Sigmoid colon (tissue), 7 donors: ENCODE measurements around the gene PCDH19. TPM values are rescaled to one million over a fixed set of nuclear protein-coding genes. Genes with fewer than 3 reads are reported as not detected.

ENCODE experiments used
- DNase-seq: peaks from one replicate; pipeline ENCODE4 v3.0.0-alpha.2; 2019
- H3K27ac ChIP-seq, 4 donors: fragments of 200-600 bp; sonication (generic); one replicate each; pipeline ENCODE4 v1.5.1; 2016 to 2019; ENCODE audit warnings: mild to moderate bottlenecking in 1 of 4
- H3K27me3 ChIP-seq, 3 donors: fragments of 200-600 bp; sonication (generic); one replicate each; pipeline ENCODE4 v1.5.1; 2019; ENCODE audit warnings: mild to moderate bottlenecking in 1 of 3
- H3K36me3 ChIP-seq, 4 donors: fragments of 200-600 bp; sonication (generic); one replicate each; pipeline ENCODE4 v1.5.1; 2016 to 2019
- H3K4me1 ChIP-seq, 4 donors: fragments of 200-600 bp; sonication (generic); one replicate each; pipeline ENCODE4 v1.5.1; 2017 to 2019
- H3K4me3 ChIP-seq, 4 donors: fragments of 200-600 bp; sonication (generic); one replicate each; pipeline ENCODE4 v1.5.1; 2017 to 2019; ENCODE audit warnings: mild to moderate bottlenecking in 2 of 4, moderate library complexity in 1 of 4
- H3K9me3 ChIP-seq, 4 donors: fragments of 200-600 bp in 3 of 4; sonication (generic) in 3 of 4; one replicate each; pipeline versions ENCODE4 v1.5.1 to v1.6.1; 2013 to 2019
- EP300 ChIP-seq, 4 donors: sonication (generic); formaldehyde crosslinking; IDR thresholded peaks; one replicate each; pipeline ENCODE4 v1.6.1; 2017; ENCODE audit warnings: antibody characterized with exemption in 4 of 4
- POLR2A ChIP-seq, 2 donors: fragments of 450-650 bp; IDR thresholded peaks; one replicate each; pipeline ENCODE4 v1.6.1; 2016; ENCODE audit warnings: antibody characterized with exemption in 2 of 2, mild to moderate bottlenecking in 2 of 2, moderate library complexity in 2 of 2
- POLR2AphosphoS5 ChIP-seq, 4 donors: sonication (generic); formaldehyde crosslinking; IDR thresholded peaks; one replicate each; pipeline ENCODE4 v1.6.1; 2017; ENCODE audit warnings: antibody characterized with exemption in 4 of 4
- WGBS, 2 donors: extraction: QIAGEN DNeasy Blood & Tissue Kit; methylation state at CpG; one replicate each; pipeline ENCODE4 v1.1.7; 2013; 5-methylcytosine and 5-hydroxymethylcytosine counted together
- intact Hi-C: fragments of 100-400 bp; cut with DNase I; formaldehyde crosslinking; loops from one replicate; pipeline ENCODE4 v1.15.1; 2023
- polyA plus RNA-seq, 3 donors: library from polyadenylated mRNA; stranded (reverse); fragments of 200-250 nt; gene quantifications; one replicate each; pipeline ENCODE4 v1.2.3, GENCODE V29; 2013
- total RNA-seq, 4 donors: library from RNA; depleted of rRNA; stranded (reverse); fragments of >200 nt; gene quantifications; one replicate each; pipeline ENCODE4 v1.1.0, GENCODE V29; 2016
- TF ChIP-seq, protein P1 (sequence below), 4 experiments: fragments of 450-650 bp in 3 of 4; fragments of 200-600 bp in 1 of 4; IDR thresholded peaks; one replicate each; pipeline ENCODE4 v1.5.1; 2016 to 2019; ENCODE audit warnings: antibody characterized with exemption in 4 of 4, mild to moderate bottlenecking in 3 of 4, moderate library complexity in 2 of 4
- donor health status: healthy with polysubstance abuse.
- donor health status: Bipolar disorder and iron deficiency.
- donor health status: healthy.

Gene PCDH19, protein sequence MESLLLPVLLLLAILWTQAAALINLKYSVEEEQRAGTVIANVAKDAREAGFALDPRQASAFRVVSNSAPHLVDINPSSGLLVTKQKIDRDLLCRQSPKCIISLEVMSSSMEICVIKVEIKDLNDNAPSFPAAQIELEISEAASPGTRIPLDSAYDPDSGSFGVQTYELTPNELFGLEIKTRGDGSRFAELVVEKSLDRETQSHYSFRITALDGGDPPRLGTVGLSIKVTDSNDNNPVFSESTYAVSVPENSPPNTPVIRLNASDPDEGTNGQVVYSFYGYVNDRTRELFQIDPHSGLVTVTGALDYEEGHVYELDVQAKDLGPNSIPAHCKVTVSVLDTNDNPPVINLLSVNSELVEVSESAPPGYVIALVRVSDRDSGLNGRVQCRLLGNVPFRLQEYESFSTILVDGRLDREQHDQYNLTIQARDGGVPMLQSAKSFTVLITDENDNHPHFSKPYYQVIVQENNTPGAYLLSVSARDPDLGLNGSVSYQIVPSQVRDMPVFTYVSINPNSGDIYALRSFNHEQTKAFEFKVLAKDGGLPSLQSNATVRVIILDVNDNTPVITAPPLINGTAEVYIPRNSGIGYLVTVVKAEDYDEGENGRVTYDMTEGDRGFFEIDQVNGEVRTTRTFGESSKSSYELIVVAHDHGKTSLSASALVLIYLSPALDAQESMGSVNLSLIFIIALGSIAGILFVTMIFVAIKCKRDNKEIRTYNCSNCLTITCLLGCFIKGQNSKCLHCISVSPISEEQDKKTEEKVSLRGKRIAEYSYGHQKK (N-terminal part only)
- 1 to 10 TPM in 1 of 4 donors, under 1 TPM in 3; 0.71 to 2.2 (median 0.89) TPM for total RNA-seq
- under 1 TPM in 2 of 3 donors, not detected in 1; 0.23 to 0.29 TPM for polyA plus RNA-seq

DNA sequence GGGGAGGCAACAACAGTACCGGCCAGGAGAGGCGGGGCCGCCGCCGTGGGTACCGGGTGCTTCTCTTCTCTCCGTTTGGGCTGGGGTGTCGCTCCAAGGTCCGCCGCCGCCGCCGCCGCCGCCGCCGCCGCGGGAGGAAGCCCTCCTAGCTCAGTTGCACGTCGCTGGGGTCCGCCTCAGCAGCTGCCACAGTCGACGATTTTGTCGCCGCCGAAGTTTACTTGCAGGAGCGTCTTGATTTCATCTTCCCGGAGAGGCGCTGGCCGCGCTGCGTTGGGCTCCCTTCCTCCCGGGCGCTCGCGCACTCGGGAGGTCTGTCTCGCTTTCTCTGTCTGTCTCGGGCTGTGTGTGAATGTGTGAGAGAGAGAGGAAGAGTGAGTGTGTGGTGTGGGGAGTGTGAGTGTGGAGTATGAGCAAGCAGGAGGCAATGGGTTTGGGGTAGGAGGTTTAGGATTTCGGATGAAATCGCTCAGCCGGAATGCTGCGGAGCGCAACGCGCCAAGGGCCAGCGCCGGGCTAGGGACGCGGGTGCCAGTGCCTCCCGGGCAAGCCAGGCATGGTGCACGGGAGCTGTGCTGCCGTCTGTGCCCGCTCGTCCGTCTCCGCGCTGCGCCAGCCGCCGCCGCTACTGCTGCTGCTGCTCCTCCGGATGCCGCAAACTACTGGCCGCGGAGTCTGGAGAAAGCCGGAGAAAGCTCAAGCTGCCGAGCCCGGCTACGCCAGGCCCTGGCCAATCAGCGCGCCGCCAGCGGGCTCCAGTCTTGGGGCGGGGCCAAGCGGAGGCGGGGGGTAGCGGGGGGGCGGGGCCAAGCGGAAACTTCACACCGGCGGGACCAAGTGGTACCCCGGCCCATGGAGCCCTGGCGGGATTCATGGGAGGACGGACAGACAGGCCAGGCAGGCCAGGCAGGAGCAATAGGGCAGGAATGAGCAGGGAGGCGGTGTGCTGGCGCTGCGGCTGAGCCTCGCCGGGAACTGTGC lies at the start of gene PCDH19:
PCDH19 (minus strand) TSS at position 664 of the 981 bp plus-strand sequence. CDS start 1,676 bp downstream, outside the sequence.
- Histone ChIP-seq H3K27ac (no peak within 1 kb of the TSS), H3K4me1 (peaks cover 0 to 29% (median 24%) of the 10 kb centered on the region in 4 donors), H3K9me3 (no peaks in the 10 kb centered on the region), H3K4me3 (peak within 1 kb of the TSS in 3 of 4 donors; percentile 30 to 45 (median 40)), H3K27me3 (peaks cover 33 to 73% (median 44%) of the 10 kb centered on the region in 3 donors), H3K36me3 (no peaks in the 10 kb centered on the region)
- DNase-seq: peak; percentile 65
- WGBS, 2 donors: 1 to 2% methylated on average over 91 of the region's 91 CpGs
- TF ChIP-seq, protein P1, sequence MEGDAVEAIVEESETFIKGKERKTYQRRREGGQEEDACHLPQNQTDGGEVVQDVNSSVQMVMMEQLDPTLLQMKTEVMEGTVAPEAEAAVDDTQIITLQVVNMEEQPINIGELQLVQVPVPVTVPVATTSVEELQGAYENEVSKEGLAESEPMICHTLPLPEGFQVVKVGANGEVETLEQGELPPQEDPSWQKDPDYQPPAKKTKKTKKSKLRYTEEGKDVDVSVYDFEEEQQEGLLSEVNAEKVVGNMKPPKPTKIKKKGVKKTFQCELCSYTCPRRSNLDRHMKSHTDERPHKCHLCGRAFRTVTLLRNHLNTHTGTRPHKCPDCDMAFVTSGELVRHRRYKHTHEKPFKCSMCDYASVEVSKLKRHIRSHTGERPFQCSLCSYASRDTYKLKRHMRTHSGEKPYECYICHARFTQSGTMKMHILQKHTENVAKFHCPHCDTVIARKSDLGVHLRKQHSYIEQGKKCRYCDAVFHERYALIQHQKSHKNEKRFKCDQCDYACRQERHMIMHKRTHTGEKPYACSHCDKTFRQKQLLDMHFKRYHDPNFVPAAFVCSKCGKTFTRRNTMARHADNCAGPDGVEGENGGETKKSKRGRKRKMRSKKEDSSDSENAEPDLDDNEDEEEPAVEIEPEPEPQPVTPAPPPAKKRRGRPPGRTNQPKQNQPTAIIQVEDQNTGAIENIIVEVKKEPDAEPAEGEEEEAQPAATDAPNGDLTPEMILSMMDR (IDR thresholded peaks at IDR 0.05): no peak
- TF ChIP-seq POLR2A (IDR thresholded peaks at IDR 0.05): no peak
- TF ChIP-seq POLR2AphosphoS5 (IDR thresholded peaks at IDR 0.05): peak in 2 of 4 donors; percentile 25 to 40
- no peak for TF ChIP-seq EP300 (IDR thresholded peaks at IDR 0.05)
- intact Hi-C loops: no loop called here

DNA sequence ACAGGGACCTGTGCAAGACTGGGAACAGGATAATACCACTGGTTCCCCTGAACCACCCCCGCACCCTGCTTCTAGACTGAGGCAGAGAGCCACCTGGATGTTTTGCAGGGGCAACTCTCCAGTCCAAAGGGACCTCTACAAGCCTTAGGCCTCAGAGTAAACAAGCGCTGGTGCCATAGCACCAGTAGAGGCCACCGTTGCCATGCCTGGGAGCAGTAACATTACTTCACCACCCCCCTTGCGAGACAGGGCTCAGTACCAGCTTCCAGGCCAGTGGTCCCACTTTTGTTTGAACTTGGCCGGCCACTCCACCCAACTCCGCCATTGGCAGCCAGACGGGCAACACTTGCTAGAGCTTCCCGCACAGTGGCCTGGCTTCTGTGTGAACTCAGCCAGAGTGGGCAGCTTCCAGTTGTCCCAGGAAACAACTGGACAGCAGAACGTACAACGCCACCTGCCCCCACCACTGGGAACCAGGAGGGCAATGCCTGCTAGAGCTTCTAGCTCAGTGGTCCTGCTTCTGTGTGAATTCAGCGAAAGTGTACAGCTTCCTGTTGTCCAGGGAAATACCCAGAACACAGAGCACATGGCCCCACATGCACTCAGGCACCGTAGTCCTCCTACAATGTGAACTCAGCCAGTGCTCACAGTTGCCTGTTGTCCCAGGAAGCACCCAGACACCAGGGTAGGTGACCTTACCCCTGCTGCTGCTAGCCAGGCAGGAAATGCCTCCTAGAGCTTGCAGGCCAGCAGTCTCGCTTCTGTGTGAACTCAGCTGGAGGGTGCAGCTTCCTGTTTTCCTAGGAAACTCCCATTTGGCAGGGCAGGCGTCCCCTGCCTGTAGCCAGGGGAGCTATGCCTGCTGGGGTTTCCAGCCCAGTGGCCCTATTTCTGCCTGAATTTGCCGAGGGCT lies 39.9 kb upstream of the PCDH19 start:
- H3K4me1 ChIP-seq: no peaks in the 10 kb centered on the region
- H3K36me3 ChIP-seq: no peaks in the 10 kb centered on the region
- H3K27ac ChIP-seq: no peak overlapping the region
- no peaks in the 10 kb centered on the region for H3K27me3 ChIP-seq
- H3K4me3 ChIP-seq: no peak overlapping the region
- H3K9me3 ChIP-seq: no peaks in the 10 kb centered on the region
- 73 to 75% methylated on average over 15 of the region's 15 CpGs for WGBS, 2 donors
- no peak for TF ChIP-seq POLR2A (IDR thresholded peaks at IDR 0.05)
- TF ChIP-seq EP300 (IDR thresholded peaks at IDR 0.05): no peak
- TF ChIP-seq, protein P1 (IDR thresholded peaks at IDR 0.05): no peak
- TF ChIP-seq POLR2AphosphoS5 (IDR thresholded peaks at IDR 0.05): no peak
- intact Hi-C loops: no loop called here
- DNase-seq: no peak

DNA sequence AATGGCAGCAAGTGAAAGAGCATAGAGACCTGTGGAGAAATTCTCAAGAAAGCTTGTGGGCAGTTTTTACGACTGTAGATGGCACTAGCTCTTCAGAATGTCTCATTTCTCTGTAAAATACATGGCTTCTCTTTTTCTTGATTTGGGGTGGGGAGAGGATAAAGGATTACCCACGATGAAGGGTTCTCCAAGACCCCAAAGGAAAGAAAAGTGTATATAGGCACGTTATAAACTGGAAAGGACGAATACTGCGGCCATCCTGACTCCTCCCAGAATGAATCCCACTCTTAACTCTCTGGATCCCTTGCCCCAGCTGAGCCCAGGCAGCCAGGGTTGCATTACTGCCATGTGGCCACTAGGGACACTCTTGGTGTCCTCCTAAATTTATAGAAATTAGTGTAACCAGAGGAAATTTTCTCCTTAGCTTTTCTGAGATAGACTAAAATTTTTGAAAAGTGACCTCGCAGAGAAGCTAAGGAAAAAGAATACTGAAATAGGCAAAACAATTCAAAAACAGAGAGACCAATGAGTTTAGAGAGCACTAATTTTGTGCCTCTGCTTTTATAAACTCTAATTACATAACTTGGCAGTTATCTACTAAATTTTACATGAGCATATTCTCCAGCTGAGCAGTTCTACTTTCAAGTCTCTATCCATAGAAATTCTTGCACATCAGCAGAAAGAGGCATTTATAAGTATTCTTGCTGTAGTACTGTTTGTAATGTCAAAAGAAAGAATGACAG lies 37.8 kb upstream of the PCDH19 start:
- H3K9me3 ChIP-seq: no peaks in the 10 kb centered on the region
- intact Hi-C loops: no loop called here

More for the DNA sequence above, 37.8 kb upstream of the PCDH19 start:
- no peak for TF ChIP-seq EP300 (IDR thresholded peaks at IDR 0.05)
- TF ChIP-seq, protein P1 (IDR thresholded peaks at IDR 0.05): peak in 2 of 4 experiments; percentile 33 to 55
- Histone ChIP-seq H3K27ac (no peak overlapping the region), H3K27me3 (peaks cover 0 to 5% (median 0%) of the 10 kb centered on the region in 3 donors), H3K36me3 (no peaks in the 10 kb centered on the region), H3K4me1 (no peaks in the 10 kb centered on the region), H3K4me3 (no peak overlapping the region)
- 1% methylated on average over 6 of the region's 6 CpGs for WGBS, 2 donors
- DNase-seq: no peak
